Psoas muscle (tissue), 8 donors: Measurements from ENCODE around the gene RDX. TPM values are rescaled to one million over a fixed set of nuclear protein-coding genes. Genes with fewer than 3 reads are reported as not detected.
"Not testable (repeated sequence)": the region's sequence is repeated elsewhere in the genome, so short reads cannot be mapped to it uniquely, and the experiment has no call there.

Source experiments
- ATAC-seq, 4 donors: fragments of 200-7000 bp; cut with Tn5 transposase; one replicate each; pipeline ENCODE4 v1.9.1; 2020; ENCODE audit warnings: moderate library complexity in 3 of 4, mild to moderate bottlenecking in 2 of 4
- DNase-seq, 2 donors: peaks; one replicate each; pipeline ENCODE4 v3.0.0-alpha.2; 2020
- H3K27ac ChIP-seq: fragments of 200-600 bp; one replicate; pipeline ENCODE4 v1.8.0; 2022
- H3K27me3 ChIP-seq, 3 donors: fragments of 200-600 bp in 1 of 3; one replicate each; pipeline versions ENCODE4 v1.6.1 to v1.8.0; 2013 to 2022; ENCODE audit warnings: low read length in 2 of 3, mild to moderate bottlenecking in 2 of 3, moderate library complexity in 1 of 3; ENCODE audit not compliant: insufficient read depth in 3 of 3
- H3K36me3 ChIP-seq, 2 donors: fragments of 200-600 bp in 1 of 2; one replicate each; pipeline versions ENCODE4 v1.6.1 to v1.8.0; 2013 to 2022; ENCODE audit warnings: low read depth in 1 of 2, mild to moderate bottlenecking in 1 of 2, moderate library complexity in 1 of 2; ENCODE audit not compliant: insufficient read depth in 1 of 2
- H3K4me1 ChIP-seq: fragments of 200-600 bp; one replicate; pipeline ENCODE4 v1.8.0; 2022
- H3K4me3 ChIP-seq: fragments of 200-600 bp; one replicate; pipeline ENCODE4 v1.8.0; 2022; ENCODE audit warnings: mild to moderate bottlenecking
- H3K9me3 ChIP-seq: fragments of 200-600 bp; one replicate; pipeline ENCODE4 v1.8.0; 2022
- WGBS, 3 donors: extraction: QIAGEN DNeasy Blood & Tissue Kit; methylation state at CpG; one replicate each; pipeline versions ENCODE4 v1.1.6 to v1.1.7; 2013; 5-methylcytosine and 5-hydroxymethylcytosine counted together
- intact Hi-C, 2 donors: fragments of 100-400 bp; cut with DNase I; formaldehyde crosslinking; loops; one replicate each; pipeline versions ENCODE4 v1.11.0 to v1.14.2; 2022
- polyA plus RNA-seq, 3 donors: library from polyadenylated mRNA; stranded (reverse); fragments of 200-250 nt; gene quantifications; one replicate each; pipeline ENCODE4 v1.2.3, GENCODE V29; 2013
- total RNA-seq, 4 donors: library from RNA; stranded (reverse); fragmentation: NEBNext Ultra II Directional in 2 of 4; extraction: Animal tissue kit (Norgen Biotek cat#: 25700) in 2 of 4; gene quantifications; one replicate each; pipeline versions ENCODE4 v1.2.1 to v1.2.4, GENCODE V29; 2021 to 2023
- TF ChIP-seq, protein P1 (sequence below): fragments of 200-600 bp; IDR thresholded peaks from one replicate; pipeline ENCODE4 v1.8.0; 2022; ENCODE audit warnings: antibody characterized with exemption
- donor health status: healthy with polysubstance abuse.
- donor health status: DM: no; HTN: no; CAD: no; lungs with moderate emphysema.
- donor health status: Bipolar disorder and iron deficiency.
- donor health status: healthy.
- donor health status: DM: yes; HTN: yes; CAD: no.
- donor health status: DM: no; HTN: no; CAD: no.
- donor health status: DM: no; HTN: no; CAD: no.
- donor health status: DM: yes; HTN: yes; CAD: no.

The RDX gene
- total and polyA plus RNA-seq, 7 donors = 27.8 to 206 (median 115) TPM

DNA sequence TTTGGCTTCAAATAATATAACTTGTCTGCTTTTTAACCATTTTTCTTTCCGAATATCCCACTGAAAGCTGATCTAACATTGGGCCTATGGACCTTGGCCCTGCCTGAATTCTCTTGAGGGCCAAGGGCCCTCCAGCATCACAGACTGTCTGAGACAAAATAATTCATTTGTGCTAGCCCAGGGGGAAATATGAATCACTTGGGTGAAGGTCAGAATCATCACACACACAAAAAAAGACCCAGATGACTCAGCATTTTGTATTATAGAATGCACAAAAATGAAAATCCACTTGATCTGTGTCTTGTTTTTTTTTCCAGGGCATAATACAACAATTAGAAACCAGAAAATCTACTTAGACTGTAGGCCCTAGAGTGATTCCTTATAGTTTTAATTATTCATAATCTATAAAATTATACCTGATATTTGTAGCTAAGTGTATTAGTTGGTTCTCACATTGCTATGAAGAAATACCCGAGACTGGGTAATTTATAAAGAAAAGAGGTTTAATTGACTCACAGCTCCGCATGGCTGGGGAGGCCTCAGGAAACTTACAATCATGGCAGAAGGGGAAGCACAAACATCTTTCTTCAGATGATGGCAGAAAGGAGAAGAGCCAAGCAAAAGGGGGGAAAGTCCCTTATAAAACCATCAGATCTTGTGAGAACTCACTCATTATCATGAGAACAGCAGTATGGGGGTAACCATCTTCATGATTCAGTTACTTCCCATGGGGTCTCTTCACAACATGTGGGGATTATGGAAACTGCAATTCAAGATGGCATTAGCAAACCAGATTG is 15.6 kb upstream of the RDX start:
- Histone ChIP-seq H3K4me3 (no peak overlapping the region), H3K9me3 (no peaks in the 10 kb centered on the region), H3K4me1 (no peaks in the 10 kb centered on the region), H3K27me3 (no peaks in the 10 kb centered on the region), H3K27ac (no peak overlapping the region), H3K36me3 (no peaks in the 10 kb centered on the region)
- TF ChIP-seq, protein P1, sequence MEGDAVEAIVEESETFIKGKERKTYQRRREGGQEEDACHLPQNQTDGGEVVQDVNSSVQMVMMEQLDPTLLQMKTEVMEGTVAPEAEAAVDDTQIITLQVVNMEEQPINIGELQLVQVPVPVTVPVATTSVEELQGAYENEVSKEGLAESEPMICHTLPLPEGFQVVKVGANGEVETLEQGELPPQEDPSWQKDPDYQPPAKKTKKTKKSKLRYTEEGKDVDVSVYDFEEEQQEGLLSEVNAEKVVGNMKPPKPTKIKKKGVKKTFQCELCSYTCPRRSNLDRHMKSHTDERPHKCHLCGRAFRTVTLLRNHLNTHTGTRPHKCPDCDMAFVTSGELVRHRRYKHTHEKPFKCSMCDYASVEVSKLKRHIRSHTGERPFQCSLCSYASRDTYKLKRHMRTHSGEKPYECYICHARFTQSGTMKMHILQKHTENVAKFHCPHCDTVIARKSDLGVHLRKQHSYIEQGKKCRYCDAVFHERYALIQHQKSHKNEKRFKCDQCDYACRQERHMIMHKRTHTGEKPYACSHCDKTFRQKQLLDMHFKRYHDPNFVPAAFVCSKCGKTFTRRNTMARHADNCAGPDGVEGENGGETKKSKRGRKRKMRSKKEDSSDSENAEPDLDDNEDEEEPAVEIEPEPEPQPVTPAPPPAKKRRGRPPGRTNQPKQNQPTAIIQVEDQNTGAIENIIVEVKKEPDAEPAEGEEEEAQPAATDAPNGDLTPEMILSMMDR = no peak
- ATAC-seq (no peak), DNase-seq (no peak)
- intact Hi-C loops = loop anchor here in 1 of 2 donors (5.0 kb wide), 1 partner anchor 55 kb away; no protein-coding TSS in a partner anchor
- WGBS, 3 donors = 89 to 93% (median 91%) methylated on average over 3 of the region's 3 CpGs

DNA sequence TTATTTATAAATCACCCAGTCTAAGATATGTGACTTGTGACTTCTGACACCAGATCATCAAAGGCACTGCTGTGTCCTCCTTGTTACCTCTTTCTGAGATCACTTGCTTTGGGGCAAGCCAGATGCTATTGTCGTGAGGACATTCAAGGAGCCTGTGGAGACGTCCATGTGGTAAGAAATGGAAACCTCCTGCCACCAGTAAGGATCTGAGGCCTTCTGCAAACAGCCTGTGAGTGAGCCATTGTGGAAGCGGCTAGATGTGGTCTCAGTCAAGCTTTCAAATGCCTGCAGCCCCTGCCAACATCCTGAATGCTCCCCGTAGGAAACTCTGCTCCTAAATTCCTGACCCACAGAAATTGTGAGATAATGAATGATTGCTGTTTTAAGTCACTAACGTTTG is 11.7 kb upstream of the RDX start:
- Histone ChIP-seq H3K36me3 (no peaks in the 10 kb centered on the region), H3K4me3 (no peak overlapping the region), H3K9me3 (no peaks in the 10 kb centered on the region), H3K27me3 (no peaks in the 10 kb centered on the region), H3K27ac (no peak overlapping the region), H3K4me1 (peaks cover 5% of the 10 kb centered on the region)
- ATAC-seq (no peak), DNase-seq (no peak)
- TF ChIP-seq, protein P1 = no peak
- 65 to 70% (median 69%) methylated on average over 5 of the region's 5 CpGs for WGBS, 3 donors
- intact Hi-C loops = no loop called here

DNA sequence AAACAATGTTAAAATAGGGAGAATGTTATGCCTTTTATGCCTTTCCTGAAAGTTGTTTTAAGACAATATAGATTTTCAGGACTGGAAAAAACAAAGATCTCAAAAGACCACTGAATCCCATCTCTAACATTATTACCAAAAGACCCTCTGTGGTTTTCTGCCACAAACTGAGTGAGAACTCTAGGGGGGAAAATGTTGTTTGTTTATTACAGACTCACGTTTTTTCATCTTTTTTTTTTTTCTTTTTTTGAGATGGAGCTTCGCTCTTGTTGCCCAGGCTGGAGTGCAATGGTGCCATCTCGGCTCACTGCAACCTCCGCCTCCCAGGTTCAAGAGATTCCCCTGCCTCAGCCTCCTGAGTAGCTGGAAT is 9.6 kb upstream of the RDX start:
- ATAC-seq, H3K27ac ChIP-seq, H3K4me3 ChIP-seq, H3K9me3 ChIP-seq, intact Hi-C loops, DNase-seq, H3K36me3 ChIP-seq, H3K4me1 ChIP-seq, H3K27me3 ChIP-seq: not testable (repeated sequence)
- WGBS, 3 donors = 76 to 82% (median 77%) methylated on average over 4 of the region's 4 CpGs

DNA sequence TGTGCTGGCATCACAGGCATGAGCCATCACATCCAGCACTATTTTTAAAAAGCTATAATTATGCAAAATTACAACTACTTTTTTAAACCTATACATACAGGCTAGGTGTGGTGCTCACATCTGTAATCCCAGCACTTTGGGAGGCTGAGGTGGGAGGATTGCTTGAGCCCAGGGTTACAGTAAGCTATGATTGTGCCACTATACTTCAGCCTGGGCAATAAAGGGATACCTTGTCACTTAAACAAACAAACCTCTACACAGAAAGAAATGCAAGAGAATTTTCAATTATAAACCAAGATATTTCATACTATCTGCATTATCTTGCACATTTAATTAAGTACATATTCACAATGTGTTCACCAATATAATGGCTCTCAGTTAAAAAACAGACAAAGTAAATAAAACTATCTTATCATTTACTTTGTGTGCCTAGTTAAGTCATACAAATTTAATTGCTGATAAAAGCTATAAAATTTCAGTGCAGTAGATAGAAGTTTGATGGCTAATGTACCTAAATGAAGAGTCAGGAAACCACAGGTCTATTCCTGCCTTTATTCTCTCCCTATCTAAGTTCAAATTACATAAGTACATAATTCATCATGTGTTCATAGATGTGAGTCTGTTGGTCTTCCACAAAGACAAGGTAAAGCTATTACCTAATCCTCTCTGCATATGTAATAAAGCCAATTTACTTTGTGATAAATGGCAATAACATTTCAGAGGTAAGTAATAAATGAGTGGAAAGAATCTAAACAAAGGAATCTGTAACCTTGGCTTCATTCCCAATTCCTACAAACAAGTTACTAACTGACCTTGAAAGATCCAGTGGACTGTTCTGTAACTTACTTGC is 9.0 kb upstream of the RDX start:
- no peak for ATAC-seq

DNA sequence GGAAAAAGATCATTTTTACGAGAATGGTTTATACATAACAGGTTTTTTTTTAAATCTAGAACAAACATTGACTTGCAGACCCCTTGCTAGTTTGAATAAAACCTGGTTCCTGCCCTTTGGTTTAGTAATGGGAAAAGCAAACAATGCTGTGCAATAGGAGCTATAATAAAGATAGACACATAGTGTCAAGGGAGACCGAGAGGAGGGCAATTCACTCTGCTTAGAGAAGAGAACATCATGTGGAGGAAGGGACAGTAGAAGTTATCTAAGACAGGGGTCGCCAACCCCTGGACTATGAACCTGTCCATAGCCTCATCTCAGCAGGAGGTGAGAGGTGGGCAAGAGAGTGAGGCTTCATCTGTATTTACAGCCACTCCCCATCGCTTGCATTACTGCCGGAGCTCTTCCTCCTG is 7.0 kb upstream of the RDX start:
- Histone ChIP-seq H3K27ac (no peak overlapping the region), H3K36me3 (no peaks in the 10 kb centered on the region), H3K9me3 (no peaks in the 10 kb centered on the region), H3K4me1 (peaks cover 5% of the 10 kb centered on the region), H3K4me3 (no peak overlapping the region), H3K27me3 (no peaks in the 10 kb centered on the region)
- TF ChIP-seq, protein P1 = no peak
- ATAC-seq (no peak), DNase-seq (no peak)
- WGBS, 3 donors = 87 to 94% (median 91%) methylated on average over 5 of the region's 5 CpGs
- intact Hi-C loops = no loop called here

More for the DNA sequence above, 9.0 kb upstream of the RDX start:
- no peaks in the 10 kb centered on the region for H3K36me3 ChIP-seq
- no peak for DNase-seq
- no peak overlapping the region for H3K27ac ChIP-seq
- H3K4me3 ChIP-seq = no peak overlapping the region
- H3K9me3 ChIP-seq = no peaks in the 10 kb centered on the region
- intact Hi-C loops = no loop called here
- H3K4me1 ChIP-seq = peaks cover 5% of the 10 kb centered on the region
- no peaks in the 10 kb centered on the region for H3K27me3 ChIP-seq
- TF ChIP-seq, protein P1 = no peak
